Measurements from ENCODE around the gene ZNF273. TPM values are rescaled to one million over a fixed set of nuclear protein-coding genes. Genes with fewer than 3 reads are reported as not detected.
A peak's percentile ranks its signal among the peaks of the same experiment; 100 is the strongest.

Gene ZNF273
- total RNA-seq, 1 donor from 2014 or later, result 2.6 TPM

DNA sequence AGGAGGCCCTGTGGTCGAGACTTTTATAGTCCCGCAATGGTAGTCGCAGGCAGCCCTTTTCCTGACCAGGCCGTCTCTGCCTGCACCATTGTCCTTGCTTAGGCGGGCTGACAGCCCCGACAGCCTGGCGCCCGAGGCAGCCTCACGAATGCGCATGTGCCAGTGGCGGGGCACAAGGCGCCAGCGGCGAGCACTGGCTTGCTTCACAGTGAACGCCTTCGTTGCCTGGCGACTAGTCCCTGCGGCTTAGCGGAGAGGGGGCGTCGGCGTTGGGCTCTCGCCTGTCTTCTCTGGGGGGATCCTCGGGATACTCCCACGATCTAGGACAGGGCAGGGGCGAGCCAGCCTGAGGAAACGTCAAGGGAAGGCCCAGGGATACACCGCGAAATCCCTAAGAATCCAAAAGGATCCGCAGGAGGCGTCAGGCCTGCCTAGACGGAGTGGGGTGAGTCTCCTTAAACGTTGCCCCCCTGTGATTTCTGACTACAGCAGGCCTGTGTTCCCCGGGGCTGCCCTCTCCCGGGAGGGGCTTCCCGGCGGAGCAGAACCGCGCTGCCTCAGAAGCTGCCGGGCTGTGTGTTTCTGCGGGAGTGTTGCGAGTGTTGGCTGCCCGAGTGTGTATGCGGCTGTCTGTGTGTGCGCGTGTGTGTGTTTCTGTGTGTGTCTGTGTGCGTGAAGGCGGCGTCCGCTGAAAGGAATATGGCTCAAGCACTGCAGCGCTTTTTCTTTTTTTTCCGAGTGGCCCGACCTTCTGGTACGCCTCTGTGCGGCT, 20.5 kb upstream of the ZNF273 start:
- H3K36me3 ChIP-seq (ENCODE audit: control insufficient read depth, insufficient read depth, low read length), result no peaks in the 10 kb centered on the region
- FAIRE-seq, result no peak
- TF ChIP-seq, protein P1, sequence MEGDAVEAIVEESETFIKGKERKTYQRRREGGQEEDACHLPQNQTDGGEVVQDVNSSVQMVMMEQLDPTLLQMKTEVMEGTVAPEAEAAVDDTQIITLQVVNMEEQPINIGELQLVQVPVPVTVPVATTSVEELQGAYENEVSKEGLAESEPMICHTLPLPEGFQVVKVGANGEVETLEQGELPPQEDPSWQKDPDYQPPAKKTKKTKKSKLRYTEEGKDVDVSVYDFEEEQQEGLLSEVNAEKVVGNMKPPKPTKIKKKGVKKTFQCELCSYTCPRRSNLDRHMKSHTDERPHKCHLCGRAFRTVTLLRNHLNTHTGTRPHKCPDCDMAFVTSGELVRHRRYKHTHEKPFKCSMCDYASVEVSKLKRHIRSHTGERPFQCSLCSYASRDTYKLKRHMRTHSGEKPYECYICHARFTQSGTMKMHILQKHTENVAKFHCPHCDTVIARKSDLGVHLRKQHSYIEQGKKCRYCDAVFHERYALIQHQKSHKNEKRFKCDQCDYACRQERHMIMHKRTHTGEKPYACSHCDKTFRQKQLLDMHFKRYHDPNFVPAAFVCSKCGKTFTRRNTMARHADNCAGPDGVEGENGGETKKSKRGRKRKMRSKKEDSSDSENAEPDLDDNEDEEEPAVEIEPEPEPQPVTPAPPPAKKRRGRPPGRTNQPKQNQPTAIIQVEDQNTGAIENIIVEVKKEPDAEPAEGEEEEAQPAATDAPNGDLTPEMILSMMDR (IDR thresholded peaks at IDR 0.05; ENCODE audit: insufficient read depth, low read length, severe bottlenecking), result no peak
- DNase-seq (ENCODE audit: low read depth), result peak; percentile 48
- peak overlapping the region; percentile 39 for H3K4me3 ChIP-seq (ENCODE audit: low read depth, low read length)
- H3K27me3 ChIP-seq (ENCODE audit: control insufficient read depth, insufficient read depth, low read length), result no peaks in the 10 kb centered on the region

- Histone ChIP-seq H3K27me3 (ENCODE audit: control insufficient read depth, insufficient read depth, low read length) (peaks cover 2% of the 10 kb centered on the region), H3K4me3 (ENCODE audit: low read depth, low read length) (peak overlapping the region; percentile 39), H3K36me3 (ENCODE audit: control insufficient read depth, insufficient read depth, low read length) (no peaks in the 10 kb centered on the region)
- TF ChIP-seq, protein P1 (IDR thresholded peaks at IDR 0.05; ENCODE audit: insufficient read depth, low read length, severe bottlenecking), result no peak
- FAIRE-seq (peak; percentile 7), DNase-seq (ENCODE audit: low read depth) (no peak)
These were observed 19.8 kb upstream of the ZNF273 start for GRCh38 chr7:64883113-64883905.

DNA sequence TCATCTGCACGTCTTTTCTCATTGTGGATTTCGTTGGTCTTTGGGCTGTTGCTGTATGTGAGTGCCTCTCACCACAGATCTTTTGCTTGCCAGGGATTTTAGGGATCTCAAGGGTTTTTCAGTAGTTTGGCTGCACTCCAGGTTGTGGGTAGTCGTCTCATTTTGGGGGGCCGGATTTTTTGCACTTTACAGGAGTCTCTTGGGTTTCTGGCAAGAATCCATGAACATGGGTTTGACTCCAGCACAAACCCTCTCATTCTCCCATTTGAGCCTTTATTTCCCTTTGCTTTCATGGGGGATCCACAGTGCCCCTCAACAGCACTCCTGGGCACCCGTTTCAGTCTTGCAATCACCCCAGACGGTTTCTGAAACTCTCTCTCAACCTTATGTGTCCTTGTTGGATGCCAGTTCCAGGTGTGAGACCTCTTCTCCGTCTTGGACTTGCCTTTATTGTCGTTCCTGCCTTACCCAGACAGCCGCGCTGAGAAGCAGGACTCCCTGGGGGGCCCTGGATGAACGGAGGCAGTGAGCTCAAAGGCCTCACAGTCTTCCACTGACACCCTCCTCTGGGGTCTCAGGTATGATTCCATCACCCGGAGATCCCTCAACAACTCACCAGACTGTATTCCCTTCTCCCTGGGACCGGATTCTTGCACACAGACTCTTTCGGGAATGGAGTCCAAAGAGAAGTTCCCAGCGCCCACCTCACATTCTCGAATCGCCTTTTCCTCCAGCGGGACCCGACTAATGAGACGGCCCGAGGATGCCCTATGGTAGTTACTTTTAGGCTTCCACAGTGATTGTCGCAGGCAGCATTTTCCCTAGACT, 18.8 kb upstream of the ZNF273 start:
- H3K4me3 ChIP-seq (ENCODE audit: low read depth, low read length), result no peak overlapping the region
- peaks cover 4% of the 10 kb centered on the region for H3K27me3 ChIP-seq (ENCODE audit: control insufficient read depth, insufficient read depth, low read length)
- DNase-seq (ENCODE audit: low read depth) (no peak), FAIRE-seq (no peak)
- H3K36me3 ChIP-seq (ENCODE audit: control insufficient read depth, insufficient read depth, low read length), result no peaks in the 10 kb centered on the region
- TF ChIP-seq, protein P1 (IDR thresholded peaks at IDR 0.05; ENCODE audit: insufficient read depth, low read length, severe bottlenecking), result no peak

GRCh38 chr7:64884913-64885370, 18.1 kb upstream of the ZNF273 start:
- TF ChIP-seq, protein P1 (IDR thresholded peaks at IDR 0.05; ENCODE audit: insufficient read depth, low read length, severe bottlenecking), result no peak
- Histone ChIP-seq H3K4me3 (ENCODE audit: low read depth, low read length) (no peak overlapping the region), H3K36me3 (ENCODE audit: control insufficient read depth, insufficient read depth, low read length) (no peaks in the 10 kb centered on the region), H3K27me3 (ENCODE audit: control insufficient read depth, insufficient read depth, low read length) (peaks cover 4% of the 10 kb centered on the region)
- no peak for FAIRE-seq
- no peak for DNase-seq (ENCODE audit: low read depth)

DNA sequence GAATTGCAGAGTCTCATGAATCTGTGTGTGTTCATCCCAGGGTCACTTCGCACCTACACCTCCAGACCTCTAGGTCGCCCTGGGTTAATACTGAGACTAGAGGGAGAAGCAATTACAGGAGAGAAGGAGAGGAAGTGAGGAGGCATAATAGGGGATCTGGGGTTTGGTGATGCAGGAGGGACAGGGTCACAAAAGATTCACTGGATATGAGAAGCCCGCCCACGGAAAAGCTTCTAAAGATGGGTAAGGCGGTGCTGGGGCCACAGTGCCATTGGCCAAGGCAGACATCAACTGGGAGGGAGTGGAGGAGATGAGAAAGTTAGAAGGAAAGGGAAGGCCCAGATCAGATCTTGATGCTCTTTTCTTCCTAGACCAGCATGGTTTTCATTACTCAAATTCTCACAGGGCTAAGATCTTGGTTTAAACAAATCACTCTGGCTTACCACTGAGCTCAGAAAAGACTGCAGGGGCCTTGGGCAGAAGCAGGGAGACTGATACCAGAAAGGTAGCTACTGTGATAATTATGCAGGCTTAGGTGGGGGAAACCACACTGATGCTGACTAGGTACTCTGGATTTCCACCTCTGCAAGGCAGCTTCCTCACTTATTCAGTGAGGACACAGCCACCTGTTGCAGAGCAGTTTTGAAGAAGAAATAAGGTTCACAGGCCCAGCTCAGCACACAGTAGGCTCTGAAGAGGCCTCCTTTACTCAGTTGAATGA, 17.4 kb upstream of the ZNF273 start:
- no peak for DNase-seq (ENCODE audit: low read depth)
- TF ChIP-seq, protein P1 (IDR thresholded peaks at IDR 0.05; ENCODE audit: insufficient read depth, low read length, severe bottlenecking), result no peak
- no peaks in the 10 kb centered on the region for H3K36me3 ChIP-seq (ENCODE audit: control insufficient read depth, insufficient read depth, low read length)
- no peak for FAIRE-seq
- no peak overlapping the region for H3K4me3 ChIP-seq (ENCODE audit: low read depth, low read length)
- H3K27me3 ChIP-seq (ENCODE audit: control insufficient read depth, insufficient read depth, low read length), result peaks cover 4% of the 10 kb centered on the region
